ENCODE results near the gene ACTG2. TPM values are rescaled to one million over a fixed set of nuclear protein-coding genes. Genes with fewer than 3 reads are reported as not detected.
"Not testable (repeated sequence)": the region's sequence is repeated elsewhere in the genome, so short reads cannot be mapped to it uniquely, and the experiment has no call there.

ACTG2 gene
- total and polyA plus RNA-seq, 7 donors, result 0.44 to 4.0 (median 2.7) TPM

DNA sequence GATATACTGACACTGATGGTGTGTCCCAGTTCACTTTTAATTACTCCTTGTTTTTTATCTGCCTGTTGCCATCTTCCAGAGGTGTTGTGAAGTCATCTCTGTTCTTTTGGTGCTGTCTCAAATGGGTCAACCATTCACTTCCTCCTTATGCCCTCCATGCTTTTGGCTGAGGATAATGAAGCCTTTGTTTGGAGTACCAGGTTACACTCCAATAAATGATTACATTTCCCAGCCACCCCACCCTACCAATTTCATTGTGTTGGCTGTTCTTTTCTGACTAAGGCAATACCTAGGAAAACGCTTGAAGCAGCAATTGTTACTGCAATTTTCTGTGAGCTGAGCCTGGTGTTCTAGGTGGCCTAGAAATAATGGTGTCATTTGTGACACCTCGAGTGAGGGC lies 29.8 kb upstream of the ACTG2 start:
- Histone ChIP-seq H3K36me3 (ENCODE audit: insufficient read depth in 1 of 2, low read depth in 1 of 2) (peaks cover 13 to 96% of the 10 kb centered on the region in 2 donors), H3K4me1 (no peaks in the 10 kb centered on the region), H3K27ac (no peak overlapping the region), H3K9me3 (no peaks in the 10 kb centered on the region), H3K4me3 (no peak overlapping the region), H3K27me3 (ENCODE audit: insufficient read depth in 3 of 3, low read length in 2 of 3) (no peaks in the 10 kb centered on the region)
- no peak for TF ChIP-seq CTCF (IDR thresholded peaks at IDR 0.05)
- intact Hi-C loops (cut with DNase I), result no loop called here
- 73 to 86% (median 79%) methylated on average over 2 of the region's 2 CpGs for WGBS, 3 donors
- ATAC-seq (no peak), DNase-seq (no peak)

DNA sequence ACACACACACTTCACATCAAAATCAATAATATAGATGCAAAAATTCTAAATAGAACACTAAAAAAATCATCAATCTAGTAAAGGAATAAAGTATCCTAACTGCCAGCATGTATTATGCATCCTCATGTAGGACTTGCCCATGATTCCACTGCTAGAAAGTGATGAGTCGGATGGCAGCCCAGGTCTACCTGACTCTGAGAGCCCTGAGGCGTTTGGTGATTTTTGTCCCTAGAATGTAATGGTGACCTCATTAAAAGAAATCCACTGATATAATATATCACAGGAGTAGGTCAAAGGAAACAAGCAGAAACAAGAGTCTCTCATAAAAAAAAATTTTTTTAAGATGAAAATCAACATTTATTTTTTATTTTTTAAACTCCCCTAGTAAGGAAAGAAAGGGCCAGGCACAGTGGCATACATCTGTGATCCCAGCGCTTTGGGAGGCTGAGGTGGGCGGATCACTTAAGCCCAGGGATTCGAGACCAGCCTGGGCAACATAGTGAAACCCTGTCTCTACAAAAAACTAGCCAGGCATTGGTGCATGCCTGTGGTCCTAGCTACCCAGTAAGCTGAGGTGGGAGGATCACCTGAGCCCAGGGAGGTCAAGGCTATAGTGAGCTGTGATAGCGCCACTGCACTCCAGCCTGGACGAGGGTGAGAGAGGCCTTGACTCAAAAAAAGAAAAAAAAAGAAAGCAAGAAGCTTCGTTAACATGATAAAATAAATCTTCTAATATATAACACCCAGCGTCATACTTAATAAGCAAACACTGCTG lies 24.4 kb upstream of the ACTG2 start:
- H3K27ac ChIP-seq, result no peak overlapping the region
- H3K9me3 ChIP-seq, result no peaks in the 10 kb centered on the region
- H3K27me3 ChIP-seq (ENCODE audit: insufficient read depth in 3 of 3, low read length in 2 of 3), result no peaks in the 10 kb centered on the region
- peaks cover 8 to 44% of the 10 kb centered on the region in 2 donors for H3K36me3 ChIP-seq (ENCODE audit: insufficient read depth in 1 of 2, low read depth in 1 of 2)
- DNase-seq, result no peak
- WGBS, 3 donors, result 93 to 96% (median 94%) methylated on average over 9 of the region's 9 CpGs
- intact Hi-C loops (cut with DNase I), result no loop called here
- no peak overlapping the region for H3K4me3 ChIP-seq
- H3K4me1 ChIP-seq, result peaks cover 6% of the 10 kb centered on the region
- TF ChIP-seq CTCF (IDR thresholded peaks at IDR 0.05), result no peak
- ATAC-seq, result no peak

- H3K4me1 ChIP-seq, result peaks cover 6% of the 10 kb centered on the region
- intact Hi-C loops (cut with DNase I), result no loop called here
- ATAC-seq (peak; percentile 32 to 83 (median 70)), DNase-seq (peak in 1 of 2 donors; percentile 23)
- H3K36me3 ChIP-seq (ENCODE audit: insufficient read depth in 1 of 2, low read depth in 1 of 2), result peaks cover 0 to 27% of the 10 kb centered on the region in 2 donors
- H3K9me3 ChIP-seq, result no peaks in the 10 kb centered on the region
- WGBS, 3 donors, result 12 to 16% (median 15%) methylated on average over 4 of the region's 4 CpGs
- TF ChIP-seq CTCF (IDR thresholded peaks at IDR 0.05), result no peak
- no peaks in the 10 kb centered on the region for H3K27me3 ChIP-seq (ENCODE audit: insufficient read depth in 3 of 3, low read length in 2 of 3)
- peak overlapping the region; percentile 50 for H3K27ac ChIP-seq
- H3K4me3 ChIP-seq, result no peak overlapping the region
Measured at GRCh38 chr2:73870084-73870483, 22.7 kb upstream of the ACTG2 start.

- Histone ChIP-seq H3K4me1 (no peaks in the 10 kb centered on the region), H3K36me3 (ENCODE audit: insufficient read depth in 1 of 2, low read depth in 1 of 2) (no peaks in the 10 kb centered on the region), H3K27me3 (ENCODE audit: insufficient read depth in 3 of 3, low read length in 2 of 3) (no peaks in the 10 kb centered on the region), H3K4me3 (no peak overlapping the region), H3K9me3 (no peaks in the 10 kb centered on the region), H3K27ac (no peak overlapping the region)
- DNase-seq (no peak), ATAC-seq (no peak)
- intact Hi-C loops (cut with DNase I), result no loop called here
- no peak for TF ChIP-seq CTCF (IDR thresholded peaks at IDR 0.05)
- 53 to 62% (median 57%) methylated on average over 9 of the region's 9 CpGs for WGBS, 3 donors
Measured at GRCh38 chr2:73877071-73877802, 15.6 kb upstream of the ACTG2 start.

DNA sequence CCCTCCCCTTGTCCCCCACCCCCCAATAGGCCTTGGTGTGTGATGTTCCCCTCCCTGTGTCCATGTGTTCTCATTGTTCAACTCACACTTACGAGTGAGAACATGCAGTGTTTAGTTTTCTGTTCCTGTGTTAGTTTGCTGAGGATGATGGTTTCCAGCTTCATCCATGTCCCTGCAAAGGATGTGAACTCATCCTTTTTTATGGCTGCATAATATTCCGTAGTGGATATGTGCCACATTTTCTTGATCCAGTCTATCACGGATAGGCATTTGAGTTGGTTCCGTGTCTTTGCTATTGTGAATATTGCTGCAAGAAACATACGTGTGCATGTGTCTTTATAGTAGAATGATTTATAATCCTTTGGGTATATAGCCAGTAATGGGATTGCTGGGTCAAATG lies 14.8 kb upstream of the ACTG2 start:
- H3K9me3 ChIP-seq; ATAC-seq; intact Hi-C loops (cut with DNase I); H3K27me3 ChIP-seq (ENCODE audit: insufficient read depth in 3 of 3, low read length in 2 of 3); H3K36me3 ChIP-seq (ENCODE audit: insufficient read depth in 1 of 2, low read depth in 1 of 2); H3K27ac ChIP-seq; DNase-seq; H3K4me1 ChIP-seq; H3K4me3 ChIP-seq: not testable (repeated sequence)
- 92 to 97% (median 93%) methylated on average over 5 of the region's 5 CpGs for WGBS, 3 donors
